Tongue (tissue), 2 donors: Measurements from ENCODE around the gene SEMA5A. TPM values are rescaled to one million over a fixed set of nuclear protein-coding genes. Genes with fewer than 3 reads are reported as not detected.
A peak's percentile ranks its signal among the peaks of the same experiment; 100 is the strongest.

ENCODE experiments used
- DNase-seq: peaks from one replicate; pipeline ENCODE4 v3.0.0-alpha.2; 2015
- total RNA-seq: library from RNA; depleted of rRNA; stranded (reverse); fragments of >200 nt; gene quantifications from one replicate; pipeline ENCODE4 v1.2.3, GENCODE V29; 2014

The SEMA5A gene
- total RNA-seq, 1 donor from 2014 or later: 40.3 TPM

DNA sequence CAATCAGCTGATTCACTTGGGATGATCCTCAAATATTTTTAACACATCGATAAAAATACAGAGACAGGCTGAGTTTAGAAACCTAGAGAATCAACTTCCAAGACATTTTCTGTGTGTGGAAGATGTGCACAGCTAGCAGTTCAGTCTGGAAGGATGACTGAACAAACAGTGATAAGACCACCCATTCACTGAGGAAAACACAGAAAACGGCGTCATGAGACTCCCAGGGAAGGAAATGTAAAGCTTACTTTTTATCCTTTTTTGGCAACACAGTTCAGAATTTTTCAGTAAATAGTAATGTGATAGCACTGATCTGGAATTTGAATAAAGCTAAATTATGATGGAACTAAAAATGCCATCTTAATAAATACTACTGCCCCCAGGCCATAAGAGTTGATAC lies 277.6 kb downstream of the SEMA5A start:
- peak; percentile 17 for DNase-seq

DNA sequence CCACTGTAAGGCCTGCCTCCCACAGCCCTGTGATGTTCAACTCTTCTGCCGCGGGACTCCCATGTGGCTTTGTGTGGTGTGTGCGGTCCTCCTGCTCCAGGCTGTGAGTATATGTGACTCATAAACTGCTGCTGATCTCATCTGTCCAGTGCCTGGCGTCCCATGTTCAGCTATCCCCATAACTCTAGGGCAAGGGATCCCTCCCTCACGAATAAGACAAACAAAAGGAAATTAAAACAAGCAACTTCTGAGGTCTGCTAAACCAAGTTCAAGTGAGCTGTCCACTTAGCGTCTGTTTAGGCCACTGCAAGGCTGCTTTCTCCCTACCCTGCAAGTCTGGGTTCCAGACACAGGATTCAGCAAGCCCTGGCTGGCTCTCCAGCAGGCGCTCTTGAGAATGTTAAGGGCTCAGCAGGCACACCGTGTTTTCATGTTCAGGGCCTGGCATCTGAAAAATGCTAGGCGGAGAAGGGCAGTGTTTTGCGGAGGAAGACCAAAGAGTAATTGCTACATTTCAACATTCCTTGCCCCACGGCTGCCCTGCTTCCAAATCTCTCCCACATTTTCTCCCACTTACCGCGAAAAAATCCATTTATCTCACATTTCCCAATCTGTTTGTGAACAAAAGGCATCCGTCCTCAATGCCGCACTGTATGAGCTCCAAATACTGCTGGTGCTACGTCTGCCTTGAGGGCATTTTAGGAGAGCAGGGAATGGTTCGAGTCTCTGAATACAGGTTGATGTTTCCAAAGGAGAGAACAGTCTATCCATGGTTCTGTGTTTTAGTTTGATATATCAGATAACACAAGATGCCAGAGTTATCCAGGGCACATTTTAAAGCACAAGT lies 280.2 kb downstream of the SEMA5A start:
- DNase-seq: peak; percentile 55

DNA sequence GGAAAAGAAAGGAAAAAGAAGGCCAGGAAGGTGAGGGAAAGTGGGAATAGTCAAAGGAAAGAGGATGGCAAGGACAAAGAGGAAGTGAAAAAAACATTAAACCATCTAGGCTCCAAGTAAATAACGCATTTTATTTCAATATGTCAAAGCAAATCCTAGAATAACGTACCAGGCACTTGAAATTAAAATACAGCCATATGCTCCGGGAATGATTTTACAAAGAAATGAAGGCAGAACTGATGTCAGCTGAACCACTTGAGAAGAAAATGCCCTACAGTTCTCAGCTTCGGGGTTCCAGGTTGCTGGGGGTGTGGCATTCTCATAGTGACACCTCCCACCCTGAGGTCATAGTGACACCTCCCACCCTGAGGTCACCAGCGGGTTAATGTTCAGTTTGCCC lies 281.6 kb downstream of the SEMA5A start:
- no peak for DNase-seq

DNA sequence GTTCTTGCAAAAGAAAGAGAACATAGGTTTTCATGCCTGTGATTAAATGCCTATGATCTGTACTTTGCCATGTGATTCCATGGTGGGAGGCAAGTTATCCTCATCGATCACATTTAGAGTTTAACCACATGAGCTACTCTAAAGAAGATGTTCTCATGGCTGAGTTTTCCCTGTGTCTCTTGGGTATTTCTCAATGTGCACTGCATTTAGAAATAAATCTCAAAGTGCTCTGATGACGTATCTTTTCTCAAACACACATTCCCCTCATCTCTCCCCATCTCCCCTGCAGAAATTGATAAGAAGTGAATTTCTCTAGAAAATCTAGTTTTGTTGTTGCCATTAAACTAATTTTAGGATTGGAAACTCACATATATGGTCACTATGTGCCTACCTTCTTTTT lies 282.2 kb downstream of the SEMA5A start:
- DNase-seq: no peak

DNA sequence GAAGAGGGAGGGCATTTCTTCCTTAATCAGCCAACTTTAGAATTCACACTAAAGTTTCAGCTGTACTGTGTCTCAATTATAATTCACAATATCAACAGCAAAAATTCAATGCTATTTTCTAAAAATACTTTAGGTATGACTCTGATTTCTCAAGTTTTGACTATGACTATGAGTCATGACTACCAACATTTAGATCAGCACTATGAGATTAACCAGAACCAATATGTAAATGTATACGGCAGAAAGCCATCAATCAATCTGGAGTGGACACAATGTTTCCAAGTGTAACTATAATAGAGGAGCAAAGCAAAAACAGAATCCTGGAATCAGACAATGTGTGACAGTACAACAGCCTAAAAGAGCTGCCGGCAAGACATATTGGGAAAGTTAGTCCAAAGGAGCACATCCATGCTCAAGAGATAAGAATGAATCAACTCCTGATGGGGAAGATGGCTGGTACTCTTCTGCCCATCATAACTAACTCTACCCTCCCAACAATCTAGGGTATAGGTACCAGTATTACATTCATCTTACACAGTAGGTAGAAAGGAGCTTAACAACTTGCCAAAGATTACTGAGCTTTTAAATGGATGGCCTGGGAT lies 294.4 kb downstream of the SEMA5A start:
- no peak for DNase-seq

DNA sequence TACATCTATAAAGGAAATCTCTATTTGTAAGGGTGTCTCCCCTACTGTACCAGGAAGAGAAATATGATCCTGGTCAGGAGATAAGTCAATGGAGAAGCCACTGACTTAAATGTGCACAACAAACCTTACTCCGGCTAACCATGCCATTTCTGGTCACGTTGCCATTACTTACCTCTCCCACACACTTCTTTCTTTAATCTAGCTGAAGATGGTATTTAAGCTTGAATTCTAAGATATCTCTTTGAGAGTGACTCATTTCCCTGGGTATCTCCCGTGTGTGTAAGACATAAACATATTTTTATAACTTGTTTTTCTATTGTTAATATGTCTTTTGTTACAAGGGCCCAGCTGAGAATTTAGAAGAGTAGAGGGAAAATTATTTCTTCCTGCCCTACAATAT lies 296.6 kb downstream of the SEMA5A start:
- DNase-seq: no peak

DNA sequence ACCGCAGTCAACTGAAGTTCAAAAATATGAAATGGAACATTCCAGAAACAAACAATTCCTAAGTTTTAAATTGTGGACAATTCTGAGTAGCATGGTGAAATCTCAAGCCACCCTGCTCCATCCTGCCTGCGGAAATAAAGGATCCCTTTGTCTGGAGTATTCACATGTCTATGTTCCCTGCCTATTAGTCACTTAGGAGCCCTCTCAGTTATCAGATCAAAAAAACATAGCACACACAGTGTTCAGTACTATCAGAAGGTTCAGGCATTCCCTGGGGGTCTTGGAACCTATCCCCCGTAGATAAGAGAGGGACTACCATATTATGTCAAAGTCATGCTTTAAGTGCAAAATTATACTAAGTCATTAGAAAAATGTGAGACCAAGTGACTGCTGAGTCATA lies 300.8 kb downstream of the SEMA5A start:
- no peak for DNase-seq

DNA sequence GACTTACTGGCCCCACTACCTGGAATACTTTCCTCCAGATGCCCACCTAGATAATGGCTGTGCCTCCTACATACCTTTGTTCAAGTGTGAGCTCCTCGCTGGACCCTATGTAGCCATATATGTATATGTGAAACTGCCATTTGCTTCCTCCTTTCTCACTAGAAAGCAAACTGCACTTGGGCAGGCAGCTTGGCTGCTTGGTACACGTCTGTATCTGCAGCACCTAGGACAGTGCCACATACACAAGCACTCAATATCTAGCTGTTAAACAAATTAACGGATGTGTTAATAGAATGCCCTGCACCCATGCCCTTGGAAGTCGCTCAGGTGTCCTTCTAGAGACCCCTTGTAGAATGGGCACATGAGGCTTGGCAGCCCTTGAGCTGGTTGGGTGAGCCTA lies 301.5 kb downstream of the SEMA5A start:
- DNase-seq: no peak

DNA sequence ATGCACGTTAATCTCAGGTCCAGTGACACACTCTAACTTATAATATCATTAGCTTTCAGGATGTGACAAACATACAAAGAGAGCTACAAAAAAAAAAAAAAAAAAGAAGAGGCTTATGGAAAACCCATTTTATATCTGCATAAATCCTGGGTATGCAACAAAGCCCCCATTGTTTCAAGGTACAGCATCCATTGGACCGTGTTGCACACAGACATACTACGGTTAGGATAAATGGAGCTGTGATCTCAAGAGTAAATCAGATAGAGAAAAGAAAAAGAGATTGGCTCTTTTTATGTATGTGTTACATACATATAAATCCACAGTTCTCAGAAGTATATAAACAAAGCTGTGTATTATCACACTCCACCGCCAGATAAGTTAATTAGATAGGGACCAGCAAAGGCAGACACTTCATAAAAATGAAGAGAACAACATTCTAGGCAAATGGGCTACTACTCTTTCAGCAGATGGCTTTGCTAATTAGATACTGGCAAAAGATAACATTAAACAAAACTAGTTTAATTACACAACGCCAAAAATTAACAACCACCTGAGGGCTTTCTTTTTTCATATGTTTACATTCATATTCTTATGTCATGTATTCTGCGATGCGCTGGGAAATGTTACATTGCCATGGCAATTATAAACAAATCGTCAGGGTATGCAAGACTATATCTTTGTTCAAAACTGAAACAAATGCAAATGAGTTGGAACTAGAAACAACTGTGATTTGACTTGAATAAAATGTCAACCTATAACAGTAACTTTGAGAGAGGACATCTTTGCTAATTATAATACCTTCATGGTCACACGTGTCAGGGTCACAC lies 304.2 kb downstream of the SEMA5A start:
- DNase-seq: peak; percentile 9

DNA sequence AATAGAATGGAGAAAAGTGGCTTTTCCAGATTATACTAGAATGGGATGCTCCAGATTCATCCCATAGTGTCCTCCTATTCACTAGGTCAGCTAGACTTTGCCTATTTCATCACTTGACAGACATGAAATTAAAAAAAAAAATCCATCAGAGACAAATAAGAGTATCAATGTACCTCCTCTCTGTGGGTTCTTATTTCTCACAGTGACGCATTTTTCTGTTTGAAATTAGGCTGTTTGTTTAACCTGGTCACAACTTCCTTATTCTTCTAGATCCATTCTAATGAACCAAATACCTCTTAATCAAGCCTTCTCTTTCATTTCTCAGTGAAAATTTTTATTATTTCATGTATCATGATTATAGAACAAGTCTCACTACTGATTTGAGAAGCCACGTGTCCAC lies 305.4 kb downstream of the SEMA5A start:
- no peak for DNase-seq

DNA sequence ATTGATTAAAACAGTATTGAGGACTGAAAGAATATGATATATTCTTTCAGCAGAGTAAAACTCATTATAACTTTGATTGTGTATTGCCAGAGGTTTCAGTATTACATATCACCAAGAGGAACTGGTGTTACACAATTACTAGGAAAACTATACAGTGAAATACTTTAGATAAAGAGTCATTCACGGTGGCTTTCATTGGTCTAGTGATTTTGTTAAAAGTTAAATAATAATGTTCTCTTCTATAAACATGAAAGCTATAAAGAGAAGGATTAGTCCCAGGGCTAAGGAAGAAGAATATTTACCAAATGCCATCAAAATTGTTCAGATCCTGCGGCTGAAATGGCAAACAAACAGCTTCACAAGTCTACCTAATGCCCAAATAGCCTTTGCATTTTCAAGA lies 306.2 kb downstream of the SEMA5A start:
- DNase-seq: no peak

DNA sequence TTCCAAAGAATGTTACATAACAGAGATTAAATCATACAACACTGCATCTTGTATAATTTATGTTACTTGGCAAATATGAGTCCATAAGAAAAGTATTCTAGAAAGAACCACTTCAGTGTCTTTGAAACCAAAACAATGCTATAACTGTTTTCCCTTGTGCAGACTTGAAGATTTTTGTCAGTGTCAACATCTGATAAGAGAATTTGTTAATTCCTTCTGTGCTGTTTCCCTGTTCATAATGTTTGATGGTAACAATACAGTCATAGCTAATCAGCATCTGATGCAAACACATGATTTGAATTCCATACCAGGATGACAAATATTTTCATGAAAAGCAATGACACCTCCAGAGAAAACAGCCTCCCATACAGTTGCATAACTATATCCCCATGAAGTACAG lies 306.8 kb downstream of the SEMA5A start:
- no peak for DNase-seq

DNA sequence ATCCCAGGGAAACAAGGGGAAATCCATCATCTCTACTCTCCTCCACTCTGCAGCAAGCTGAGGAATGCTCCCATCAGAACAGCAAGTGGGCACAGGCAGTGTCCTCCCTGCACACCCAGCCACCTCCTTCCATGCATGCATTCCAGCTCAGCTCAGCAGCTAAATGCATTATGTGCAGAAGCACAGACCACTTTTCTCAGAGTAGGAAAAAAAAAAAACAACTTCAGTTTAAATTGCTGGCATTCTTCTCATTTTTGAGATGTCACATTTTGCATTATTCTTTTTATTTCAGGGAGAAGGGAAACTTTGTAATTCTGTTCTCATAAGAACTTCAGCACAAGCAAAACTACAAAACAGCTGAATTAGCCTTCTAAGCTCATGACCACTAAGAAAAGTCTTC lies 312.2 kb downstream of the SEMA5A start:
- DNase-seq: peak; percentile 5

DNA sequence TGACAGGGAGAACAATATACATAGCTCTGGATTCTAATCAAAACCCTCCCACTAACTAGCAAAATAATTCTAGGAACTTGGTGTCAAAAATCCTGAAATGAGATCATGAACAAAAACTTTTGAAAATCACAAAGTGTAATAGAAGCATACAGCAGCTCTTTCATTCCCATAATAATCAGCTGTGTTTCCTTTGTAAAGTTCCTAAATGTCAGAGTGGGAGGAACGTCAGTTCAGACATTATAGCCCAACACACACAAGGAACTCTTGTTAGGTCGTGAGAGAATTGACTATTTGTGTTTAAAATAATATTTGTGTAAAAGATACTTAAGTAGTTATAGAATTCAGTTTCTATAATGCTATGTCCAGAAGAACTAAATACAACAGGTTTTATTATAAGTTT lies 312.8 kb downstream of the SEMA5A start:
- DNase-seq: peak; percentile 3

DNA sequence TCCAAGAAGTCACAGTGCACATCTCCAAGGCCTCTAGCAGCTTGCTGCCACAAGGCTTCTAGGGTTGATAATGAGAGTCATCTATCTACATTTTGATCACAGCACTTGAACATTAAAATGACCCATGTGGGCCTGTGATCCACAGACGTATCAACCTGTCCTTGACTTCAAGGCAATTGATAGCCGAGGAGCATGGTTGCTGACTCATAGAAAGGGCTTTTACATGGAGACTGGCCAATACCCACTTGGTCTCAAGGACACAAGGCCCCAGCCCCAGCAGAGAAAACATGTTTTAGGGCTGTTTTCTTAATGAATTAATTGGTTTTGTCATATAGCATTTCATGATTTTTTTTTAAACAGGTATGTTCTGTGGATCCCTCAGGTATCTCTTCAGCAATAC lies 314.0 kb downstream of the SEMA5A start:
- DNase-seq: no peak

DNA sequence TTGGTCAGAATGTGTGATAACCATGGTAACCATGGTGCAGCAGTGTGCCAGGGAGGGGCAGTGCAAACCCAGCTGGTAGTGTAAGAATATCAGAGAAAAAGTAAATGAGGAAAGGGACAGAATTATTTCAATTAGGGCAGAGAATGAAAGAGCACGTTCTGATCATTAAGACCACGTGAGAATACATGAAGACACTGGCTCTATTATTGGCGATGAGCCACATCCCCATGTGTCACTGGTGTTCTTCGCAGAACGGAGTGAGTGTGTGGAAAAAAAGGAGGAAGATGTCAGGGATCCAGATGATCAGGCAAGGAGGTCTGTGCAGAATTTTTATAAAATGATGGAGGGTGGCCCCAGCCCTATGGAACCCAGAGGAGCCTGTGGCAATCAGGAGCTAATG lies 315.5 kb downstream of the SEMA5A start:
- DNase-seq: peak; percentile 8

DNA sequence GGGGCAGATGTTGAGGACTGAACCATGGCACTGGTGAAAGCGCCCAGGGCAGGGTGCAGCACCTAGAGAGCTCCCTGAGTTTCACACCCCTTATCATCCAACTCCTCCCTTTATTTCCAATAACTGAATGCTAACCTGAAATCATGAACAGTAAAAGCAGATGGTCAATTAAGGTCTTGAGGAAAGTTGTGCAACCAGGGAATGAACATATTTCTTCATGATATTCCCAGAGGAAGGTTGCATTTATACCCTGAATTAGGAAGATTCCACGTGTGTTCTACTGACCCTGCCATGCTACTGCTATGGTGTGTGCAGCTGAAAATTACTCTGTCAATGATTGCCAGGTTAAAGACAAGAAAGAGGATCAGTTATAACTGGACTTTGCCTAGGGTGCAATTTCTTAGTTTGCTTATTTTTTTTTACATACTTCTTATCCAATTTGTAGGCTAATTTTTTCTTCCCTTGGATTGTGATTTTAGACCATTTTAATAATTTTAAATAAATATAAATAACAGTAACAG lies 319.8 kb downstream of the SEMA5A start:
- DNase-seq: no peak

DNA sequence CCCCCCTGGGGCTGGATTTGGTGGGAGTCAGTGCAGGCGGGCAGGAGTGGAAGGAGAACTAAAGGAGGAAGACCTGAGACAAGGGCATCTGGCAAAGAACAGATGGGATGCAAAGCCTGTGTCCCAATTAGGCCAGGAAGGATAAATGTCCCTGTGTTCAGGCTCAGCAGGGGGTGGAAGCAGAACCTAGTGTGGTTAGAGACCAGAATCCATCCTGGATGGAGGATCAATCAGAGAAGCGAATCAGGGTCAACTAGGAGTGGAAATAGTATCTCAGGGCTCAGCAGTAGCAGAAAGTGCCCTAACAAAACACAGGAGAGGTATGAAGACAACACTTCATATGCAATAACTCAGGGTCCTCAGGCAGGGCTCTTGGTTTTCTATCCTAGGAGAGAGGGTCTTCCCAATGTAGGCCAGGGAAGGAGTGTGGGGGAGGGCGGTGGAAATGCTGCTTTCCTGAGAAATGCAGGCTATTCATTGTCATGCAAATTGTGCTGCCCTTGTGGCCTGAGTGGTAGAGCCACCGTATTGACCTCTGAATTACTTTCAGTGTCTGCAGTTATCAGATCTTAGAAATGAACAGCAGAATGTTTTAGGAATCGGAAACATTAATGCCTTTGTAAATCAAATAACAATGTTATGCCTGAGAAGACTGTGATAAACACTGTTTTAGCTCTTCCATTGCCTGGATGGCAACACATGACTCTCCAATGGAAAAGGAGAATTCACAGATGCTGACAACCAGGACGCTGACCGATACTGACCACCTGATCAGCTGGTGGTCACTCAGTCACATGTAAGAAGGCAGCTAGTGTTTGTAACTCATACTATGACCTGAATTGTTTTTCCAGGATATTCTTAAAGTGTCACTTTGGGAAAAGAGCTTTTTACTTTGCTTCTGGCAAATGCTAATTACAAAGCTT lies 323.6 kb downstream of the SEMA5A start:
- DNase-seq: no peak

DNA sequence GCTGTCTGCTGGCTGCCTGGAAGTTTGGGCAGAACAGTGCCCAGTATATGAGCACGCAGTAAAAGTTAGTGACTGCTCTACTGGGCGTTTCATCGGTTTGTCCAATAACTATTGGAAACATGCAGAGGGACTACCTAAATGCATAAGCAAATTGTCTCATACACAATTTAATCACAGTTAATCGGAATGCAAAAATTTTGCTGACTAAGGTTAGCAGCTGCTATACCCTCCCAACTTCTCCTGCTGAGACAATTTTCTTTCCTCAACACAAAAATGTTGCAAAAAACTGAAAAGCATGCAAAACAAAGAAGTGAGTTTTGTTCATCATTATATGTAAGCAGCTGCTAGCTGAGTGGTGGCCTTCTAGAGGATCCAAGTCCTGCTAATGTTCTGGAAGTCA lies 327.5 kb downstream of the SEMA5A start:
- no peak for DNase-seq

DNA sequence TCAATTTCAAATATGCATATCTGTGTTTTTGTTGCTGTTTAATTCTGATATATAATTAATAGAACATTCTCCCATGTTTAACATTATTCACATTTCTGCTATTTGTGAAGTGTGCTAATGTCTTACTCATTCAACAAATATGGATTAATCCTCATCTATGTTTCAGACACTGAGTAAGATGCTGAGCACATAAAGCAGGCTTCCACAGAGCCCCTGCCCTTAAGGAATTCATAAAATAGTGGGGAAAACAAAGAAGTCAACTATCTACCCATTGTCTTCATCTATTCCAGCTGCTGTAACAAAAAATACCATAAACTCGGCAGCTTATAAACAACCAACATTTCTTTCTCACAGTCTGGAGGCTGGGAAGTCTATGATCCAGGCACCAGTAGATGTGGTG lies 333.3 kb downstream of the SEMA5A start:
- no peak for DNase-seq

DNA sequence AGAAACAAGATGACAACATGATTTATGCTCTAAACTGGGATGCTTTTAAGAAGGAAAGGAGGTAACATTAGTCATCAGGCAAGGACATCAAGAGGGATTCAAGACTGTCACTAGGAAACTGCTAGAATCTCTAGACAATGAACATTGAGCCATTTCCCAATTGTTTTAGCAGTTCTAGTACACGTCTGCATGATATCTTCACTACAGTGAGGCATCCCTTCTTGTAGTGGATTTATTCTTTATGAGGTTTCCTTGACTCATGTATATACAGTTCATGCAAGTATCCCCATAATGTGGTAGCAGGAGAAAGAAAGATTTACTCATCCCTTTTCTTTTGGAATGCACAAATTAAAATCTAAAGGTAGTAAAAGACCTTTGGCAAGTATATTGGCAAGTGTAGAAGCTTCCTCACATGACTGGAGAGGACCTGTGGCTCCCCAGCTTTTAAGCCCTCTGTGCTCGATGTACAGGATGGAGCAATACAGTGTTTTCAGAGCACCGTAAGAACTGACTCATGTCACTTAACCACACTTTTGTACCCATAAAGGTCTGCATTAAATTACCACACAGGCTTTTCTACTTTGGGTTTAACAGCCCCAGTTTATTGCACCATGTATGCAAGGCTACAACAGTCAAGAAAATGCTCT lies 335.9 kb downstream of the SEMA5A start:
- no peak for DNase-seq
